Ramos (cell line): ENCODE results near the gene GAS5.
"Not testable (repeated sequence)": the region's sequence is repeated elsewhere in the genome, so short reads cannot be mapped to it uniquely, and the experiment has no call there.

ENCODE experiments used
- in situ Hi-C: fragments of 300-500 bp; cut with MboI; formaldehyde crosslinking; loops from one replicate; pipeline ENCODE4 v1.14.3; 2022; ENCODE audit warnings: low sequenced_read_pairs; ENCODE audit not compliant: unreplicated experiment

GAS5 gene

DNA sequence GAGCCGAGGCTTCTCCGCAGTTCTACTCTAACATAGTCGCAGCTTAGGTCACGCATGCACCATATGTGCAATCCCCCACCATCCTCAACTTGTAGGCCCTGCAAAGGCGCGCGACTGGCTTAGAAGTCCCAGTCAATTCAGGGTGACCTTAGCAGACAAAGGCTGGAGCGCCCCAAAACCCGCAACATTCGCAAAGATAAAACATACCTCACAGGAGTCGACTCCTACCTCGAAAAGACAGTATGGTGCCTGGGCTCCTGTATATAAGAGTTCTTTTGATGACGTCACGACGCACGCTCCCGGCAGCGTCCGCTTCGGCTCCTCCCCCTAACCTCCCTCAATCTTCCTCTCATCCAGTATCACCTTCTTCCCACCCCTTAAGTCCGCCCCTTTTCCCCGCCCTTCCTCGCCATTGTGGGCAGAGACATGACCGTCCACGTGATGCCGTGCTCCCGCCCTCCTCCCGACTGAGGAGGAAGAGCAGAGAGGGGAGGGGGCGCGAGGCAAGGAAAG, at the start of gene GAS5:
TSS of gene GAS5 (minus strand) at position 237 of the 513 bp plus-strand sequence.
- in situ Hi-C loops, result loop anchor here (25.0 kb wide), 1 partner anchor 1144 kb away; the partner anchor contains the start of gene MRPS14

DNA sequence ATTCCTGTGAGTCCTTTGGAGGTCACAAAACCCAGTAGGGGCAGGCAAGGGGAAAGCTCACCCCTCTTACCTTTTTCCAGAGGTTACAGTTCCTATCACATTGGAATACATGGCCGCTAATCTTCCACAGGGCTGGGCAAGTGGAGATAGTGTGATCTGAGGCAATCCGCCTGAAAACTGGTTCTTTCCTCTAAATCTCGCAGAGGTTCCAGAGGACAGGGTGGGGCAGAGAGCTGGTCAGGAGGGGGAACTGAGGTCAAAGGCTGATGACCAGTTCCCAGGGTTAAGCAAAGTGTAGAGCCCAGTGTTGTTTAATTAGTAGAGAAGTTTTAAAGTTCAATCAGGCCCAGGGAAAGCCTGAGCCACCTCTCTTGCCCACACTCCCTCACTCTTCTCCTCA, 49.4 kb upstream of the GAS5 start, which contains the start of gene SERPINC1:
TSS of gene SERPINC1 (minus strand) at position 179 of the 400 bp plus-strand sequence. CDS start at position 111, 68 bp downstream.
- in situ Hi-C loops, result no loop called here

DNA sequence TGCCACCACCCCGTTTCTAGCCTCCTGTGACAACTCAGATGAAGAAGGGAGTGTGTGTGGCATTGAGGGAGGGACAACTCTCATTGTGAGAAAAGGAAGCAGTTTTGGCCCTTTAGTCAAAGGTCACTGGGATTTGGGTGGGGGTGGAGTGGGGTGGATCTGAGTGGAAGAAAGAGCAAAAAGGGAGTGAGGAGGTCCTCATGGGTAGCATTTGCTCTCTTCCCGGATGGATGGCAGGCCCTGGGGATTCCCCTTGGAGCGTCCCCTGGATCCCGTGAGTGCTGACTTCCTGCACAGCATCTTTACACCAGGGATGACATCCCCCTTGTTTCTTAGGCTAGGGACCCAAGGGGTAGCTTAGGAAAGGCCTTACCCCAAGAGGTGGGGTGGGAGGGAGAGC, 48.9 kb upstream of the GAS5 start:
- in situ Hi-C loops, result no loop called here

DNA sequence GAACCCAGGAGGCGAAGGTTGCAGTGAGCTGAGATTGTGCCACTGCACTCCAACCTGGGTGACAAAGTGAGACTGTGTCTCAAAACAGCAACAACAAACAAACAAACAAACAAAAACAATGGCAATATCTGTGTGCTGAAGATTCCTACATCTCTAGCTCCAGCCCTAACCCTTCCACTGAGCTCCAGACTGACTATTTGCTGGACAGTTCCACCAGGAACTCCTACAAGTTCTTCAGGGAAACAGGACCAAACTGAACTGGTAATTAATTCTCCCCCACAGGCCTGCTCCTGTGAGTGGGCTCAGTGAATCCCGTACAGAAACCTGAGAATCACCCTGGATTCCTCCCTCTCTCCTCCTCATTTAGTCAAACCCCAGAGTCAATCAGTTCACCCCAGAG, 47.8 kb upstream of the GAS5 start:
- in situ Hi-C loops, result no loop called here

DNA sequence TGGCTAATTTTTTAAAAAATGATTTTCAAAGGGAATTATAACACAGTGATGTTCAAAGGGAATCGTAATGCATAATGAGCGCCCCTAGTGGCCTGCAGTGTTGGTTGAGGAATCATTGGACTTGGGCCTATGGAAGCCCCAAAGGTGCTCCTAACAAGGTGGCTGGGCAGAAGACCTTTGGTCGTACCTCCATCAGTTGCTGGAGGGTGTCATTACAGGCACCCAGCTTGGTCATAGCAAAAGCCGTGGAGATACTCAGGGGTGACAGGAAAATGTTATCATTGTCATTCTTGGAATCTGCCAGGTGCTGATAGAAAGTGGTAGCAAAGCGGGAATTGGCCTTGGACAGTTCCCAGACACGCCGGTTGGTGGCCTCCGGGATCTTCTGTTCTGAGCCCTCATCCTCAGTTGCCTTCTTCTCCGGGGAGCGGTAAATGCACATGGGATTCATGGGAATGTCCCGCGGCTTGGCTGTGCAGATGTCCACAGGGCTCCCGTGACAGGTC, 46.6 kb upstream of the GAS5 start:
- in situ Hi-C loops, result no loop called here

DNA sequence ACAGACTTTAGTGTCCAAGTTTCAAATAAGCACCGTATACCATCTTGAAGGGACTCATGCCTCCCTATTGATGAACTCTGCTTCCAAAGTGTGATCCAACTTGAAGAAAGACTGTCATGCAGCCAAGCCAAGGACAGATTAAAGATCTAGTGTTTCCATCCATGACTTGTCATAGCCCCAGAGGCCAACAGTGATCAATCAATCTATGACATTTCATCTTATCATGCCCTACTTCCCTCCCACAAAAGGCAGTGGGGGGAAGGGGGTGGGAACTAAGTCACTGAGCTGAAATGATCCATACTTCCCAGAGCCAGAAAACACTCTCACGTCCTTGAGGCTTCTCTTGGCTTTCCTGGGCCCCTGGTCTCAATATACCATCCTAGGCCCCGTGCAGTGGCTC, 45.3 kb upstream of the GAS5 start:
- in situ Hi-C loops, result no loop called here

DNA sequence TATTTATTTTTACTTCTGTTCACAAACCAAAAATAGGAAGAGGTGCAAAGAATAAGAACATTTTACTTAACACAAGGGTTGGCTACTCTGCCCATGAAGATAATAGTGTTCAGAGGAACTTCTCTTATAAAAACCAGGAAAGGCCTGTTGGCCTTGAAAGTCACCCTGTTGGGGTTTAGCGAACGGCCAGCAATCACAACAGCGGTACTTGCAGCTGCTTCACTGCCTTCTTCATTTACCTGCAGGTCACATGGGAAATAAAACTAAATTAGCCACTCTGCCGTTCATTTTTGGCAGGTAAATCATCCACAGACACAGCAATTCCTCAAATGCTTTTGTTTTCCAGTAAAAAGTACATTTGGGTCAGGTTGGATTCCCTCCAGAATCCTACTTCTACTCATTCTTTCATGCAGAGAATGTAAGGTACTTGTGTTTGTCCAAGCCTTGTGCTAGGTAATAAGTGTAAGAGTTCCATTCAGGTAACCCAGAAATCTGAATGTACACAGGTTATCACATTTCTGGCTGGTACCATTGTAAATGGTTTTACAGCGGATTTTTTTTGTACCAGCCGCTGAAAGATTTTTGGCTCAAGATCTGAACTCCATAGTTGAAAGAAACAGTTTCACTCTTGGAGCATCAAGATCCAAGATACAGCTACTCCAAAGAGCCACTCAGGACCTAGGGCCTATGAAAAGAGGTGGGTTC, 36.2 kb upstream of the GAS5 start:
- in situ Hi-C loops, result no loop called here

DNA sequence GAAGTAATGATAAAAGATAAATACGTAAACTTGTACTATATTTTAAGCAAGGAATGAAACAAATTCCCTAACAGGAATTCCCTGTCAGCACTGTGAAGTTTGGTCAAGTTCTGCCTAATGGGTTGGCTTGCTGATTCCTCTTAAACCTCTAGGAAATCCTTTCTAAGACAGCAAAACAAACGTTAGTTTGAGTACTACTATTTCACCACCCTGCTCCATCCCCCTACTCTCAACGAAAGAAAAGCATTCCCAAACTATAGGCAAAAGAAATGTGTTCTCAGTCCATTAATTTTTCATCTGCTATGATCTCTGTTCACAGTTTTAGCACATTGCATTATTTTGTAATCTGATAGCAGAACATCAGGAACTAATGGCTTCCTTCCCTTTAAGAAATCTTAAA, 33.2 kb upstream of the GAS5 start:
- in situ Hi-C loops, result no loop called here

DNA sequence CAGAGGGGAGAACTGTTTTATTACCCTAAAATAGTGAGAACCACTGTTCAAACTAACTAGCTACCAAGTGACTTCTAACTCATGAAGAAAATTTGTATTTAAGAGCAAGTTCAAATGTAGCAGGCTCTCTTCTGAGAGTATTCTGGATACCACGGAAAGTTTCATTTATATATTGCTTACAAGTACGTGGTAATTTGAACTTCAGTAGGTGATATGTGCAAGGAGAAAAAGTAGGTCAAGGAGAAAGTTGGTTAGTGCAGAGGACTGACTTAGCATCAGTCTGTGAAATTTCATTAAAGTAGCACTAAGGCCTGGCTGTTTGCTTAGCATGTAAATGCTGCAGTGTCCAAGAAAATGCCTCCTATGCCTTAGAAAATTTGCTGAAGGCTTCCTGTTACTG, 32.6 kb upstream of the GAS5 start:
- in situ Hi-C loops, result no loop called here

DNA sequence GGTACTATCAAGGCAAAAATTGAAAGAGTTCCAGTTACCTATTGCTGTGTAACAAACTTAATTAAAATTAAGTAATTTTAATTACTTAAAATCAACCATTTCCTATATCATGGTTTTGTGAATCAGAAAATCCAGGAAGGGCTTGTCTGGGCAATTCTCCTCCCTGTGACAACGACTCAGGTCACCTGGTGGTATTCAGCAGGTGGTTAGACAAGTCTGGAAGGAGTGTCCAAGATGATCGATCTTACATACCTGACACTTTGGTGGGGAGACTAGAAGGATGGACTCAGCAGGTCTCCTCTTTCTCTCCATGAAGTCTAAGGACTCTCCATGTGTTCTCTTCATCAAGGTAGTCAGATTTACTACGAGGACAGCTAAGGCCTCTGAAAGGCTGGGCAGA, 26.4 kb upstream of the GAS5 start:
- in situ Hi-C loops, result no loop called here

DNA sequence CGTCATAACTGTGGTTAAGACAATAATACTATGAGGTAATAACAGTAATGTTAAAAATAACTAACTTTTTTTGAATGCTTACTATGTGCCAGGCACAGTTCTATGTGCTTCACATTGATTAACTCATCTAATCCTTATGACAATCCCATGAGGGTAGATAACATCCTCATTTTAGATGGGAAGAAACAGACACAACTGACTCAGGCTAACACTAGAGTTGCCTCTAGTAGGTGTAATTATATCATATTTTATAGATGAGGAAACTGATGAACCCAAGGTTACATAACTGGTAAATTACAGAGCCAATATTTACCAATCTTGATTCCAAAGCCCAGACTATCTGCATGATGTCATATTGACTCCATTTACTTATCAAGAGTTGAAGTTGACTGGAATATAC, 25.8 kb upstream of the GAS5 start:
- in situ Hi-C loops, result no loop called here

DNA sequence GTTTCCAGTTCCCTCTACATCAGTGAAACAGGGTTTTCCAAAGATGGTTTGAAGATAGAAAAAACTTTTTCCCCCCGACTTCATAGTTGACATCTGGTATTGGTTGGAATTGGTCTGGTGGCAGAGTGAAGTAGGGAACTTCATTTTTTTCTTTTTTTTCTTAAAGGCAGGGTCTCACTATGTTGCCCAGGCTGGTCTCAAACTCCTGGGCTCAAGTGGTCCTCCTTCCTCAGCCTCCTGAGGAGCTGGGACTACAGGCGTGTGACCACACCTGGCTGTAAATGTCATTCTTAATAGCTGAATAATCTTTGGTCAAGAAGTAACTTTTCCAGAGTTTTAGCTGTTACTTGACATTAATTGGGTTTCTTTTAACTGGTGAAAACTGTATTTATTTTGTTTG, 22.1 kb upstream of the GAS5 start:
- in situ Hi-C loops, result no loop called here

DNA sequence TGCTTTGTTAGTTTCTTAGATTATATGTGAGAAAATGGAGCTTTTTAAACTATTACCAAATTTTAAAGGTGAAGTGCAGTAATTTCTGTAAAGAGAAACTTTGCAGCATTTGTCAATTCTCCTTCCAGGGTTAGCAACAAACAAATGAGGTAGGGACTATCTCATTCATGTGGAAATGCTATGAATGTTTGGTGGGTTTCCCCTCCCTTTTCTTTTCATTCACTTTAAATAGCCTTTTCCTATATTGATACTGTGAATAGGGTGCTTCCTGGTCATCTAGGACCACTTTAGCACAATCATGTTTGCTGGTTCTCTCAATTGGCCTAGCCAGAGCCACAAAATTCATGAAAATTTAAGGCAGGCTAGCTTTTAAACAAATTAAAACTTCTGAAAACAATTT, 21.0 kb upstream of the GAS5 start:
- in situ Hi-C loops, result no loop called here

DNA sequence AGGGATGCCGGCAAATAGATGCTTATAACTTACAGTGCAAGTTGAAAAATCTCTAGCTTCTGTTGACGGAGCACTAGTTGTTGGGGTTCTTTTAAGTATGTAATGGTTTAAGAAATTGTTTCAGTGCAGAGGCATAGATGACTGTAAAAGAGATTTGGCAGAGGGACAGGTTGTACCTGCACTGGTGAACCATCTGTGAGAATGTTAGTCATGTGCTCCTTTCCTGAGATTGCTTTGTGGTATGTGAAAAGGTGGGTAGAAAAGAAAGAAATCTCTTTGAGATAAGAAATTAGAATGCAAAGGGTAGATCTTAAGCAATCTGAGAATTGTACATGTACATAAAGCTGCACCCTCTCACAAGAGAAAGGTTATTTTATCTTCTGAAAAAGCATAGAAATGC, 19.8 kb upstream of the GAS5 start:
- in situ Hi-C loops, result no loop called here

DNA sequence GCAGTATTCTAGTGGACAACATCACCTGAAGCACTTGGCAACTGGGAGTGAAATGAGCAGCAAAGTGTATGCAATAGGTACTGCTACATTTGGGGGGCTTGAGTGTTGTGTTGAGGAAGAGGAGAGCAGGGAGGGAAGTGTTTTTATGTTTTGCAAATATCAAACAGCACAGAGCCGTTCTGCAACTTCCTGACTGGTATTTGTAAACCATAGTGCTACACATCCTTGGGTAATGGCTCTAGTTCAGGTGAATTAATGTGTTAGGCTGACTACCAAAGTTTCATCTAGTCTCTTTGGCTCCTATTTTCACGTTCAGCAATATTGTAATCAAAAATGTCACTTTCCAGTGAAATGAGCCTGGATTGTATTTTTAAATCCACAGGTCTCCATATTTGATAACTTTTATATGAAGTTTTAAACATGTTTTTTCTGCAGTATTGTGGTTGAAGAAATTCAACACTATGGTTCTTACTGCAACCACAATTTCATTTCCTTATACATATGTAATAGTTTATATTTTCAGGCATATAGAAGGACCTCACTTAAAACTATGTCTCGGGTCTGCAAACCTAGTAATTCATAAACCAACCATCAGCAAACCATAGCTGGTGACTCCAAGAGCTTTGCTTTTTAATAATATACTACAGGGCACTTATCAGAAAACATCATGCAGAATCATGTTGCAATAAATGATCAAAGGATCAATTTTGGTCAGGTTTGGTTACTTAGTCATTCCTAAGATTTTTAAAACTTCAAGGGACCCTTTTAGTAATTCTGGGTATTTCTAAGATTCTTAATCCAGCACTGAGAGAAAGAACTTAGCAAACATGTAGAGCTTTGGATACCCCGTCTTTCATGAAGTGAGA, 19.2 kb upstream of the GAS5 start:
- in situ Hi-C loops, result no loop called here

DNA sequence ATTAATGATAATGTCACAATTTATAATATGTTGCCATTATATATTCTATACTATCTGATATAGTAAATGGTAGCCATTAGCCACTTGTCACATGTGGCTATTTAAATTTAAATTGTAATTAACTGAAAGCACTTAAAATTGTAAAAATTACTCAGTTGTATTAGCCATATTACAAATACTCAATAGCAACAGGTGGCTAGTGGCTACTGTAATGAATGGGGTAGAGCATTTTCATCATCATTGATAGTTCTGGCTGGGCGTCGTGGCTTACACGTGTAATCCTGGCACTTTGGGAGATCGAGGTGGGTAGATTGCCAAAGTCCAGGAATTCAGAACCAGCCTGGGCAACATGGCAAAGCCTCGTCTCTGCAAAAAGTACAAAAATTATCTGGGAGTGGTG, 16.9 kb upstream of the GAS5 start:
- in situ Hi-C loops, result no loop called here

DNA sequence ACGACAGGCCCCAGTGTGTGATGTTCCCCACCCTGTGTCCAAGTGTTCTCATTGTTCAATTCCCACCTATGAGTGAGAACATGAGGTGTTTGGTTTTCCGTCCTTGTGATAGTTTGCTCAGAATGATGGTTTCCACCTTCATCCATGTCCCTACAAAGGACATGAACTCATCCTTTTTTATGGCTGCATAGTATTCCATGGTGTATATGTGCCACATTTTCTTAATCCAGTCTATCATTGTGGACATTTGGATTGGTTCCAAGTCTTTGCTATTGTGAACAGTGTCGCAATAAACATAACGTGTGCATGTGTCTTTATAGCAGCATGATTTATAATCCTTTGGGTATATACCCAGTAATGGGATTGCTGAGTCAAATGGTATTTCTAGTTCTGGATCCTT, 13.3 kb upstream of the GAS5 start:
- in situ Hi-C loops, result not testable (repeated sequence)

DNA sequence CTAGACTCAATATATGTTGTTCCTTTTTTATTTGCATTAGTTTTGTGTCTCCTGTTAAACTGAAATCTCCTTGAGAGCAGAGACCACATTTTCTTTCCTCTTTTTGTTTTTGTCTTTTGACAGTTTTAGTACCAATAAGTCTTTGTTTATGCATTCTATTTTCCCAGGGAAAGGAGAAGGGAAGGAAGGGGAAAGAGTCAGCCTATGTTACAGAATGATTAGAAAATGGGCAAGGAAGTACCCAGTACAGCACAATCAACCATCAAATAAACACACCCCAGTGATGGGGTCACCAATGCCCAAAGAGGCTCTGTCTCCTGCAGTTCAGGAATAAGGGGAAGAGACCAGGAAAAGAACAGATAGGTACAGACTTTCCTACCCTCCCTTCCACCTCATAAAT, 10.5 kb upstream of the GAS5 start:
- in situ Hi-C loops, result no loop called here

DNA sequence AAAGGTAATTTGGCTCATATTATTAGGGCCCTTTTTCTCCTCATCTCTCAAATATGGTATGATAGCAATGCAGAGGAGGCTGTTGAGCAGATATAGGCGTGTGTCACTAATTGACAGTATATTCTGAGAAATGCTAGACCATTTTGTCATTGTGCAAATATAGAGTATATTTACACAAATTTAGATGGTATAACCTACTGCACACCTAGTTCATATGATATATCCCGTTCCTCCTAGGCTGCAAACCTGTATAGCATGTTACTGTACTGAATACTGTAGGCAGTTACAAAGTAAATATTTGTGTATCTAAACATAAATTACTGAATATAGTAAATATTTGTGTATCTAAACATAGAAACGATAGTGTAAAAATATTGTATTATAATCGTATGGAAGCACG, 8.9 kb upstream of the GAS5 start:
- in situ Hi-C loops, result no loop called here

DNA sequence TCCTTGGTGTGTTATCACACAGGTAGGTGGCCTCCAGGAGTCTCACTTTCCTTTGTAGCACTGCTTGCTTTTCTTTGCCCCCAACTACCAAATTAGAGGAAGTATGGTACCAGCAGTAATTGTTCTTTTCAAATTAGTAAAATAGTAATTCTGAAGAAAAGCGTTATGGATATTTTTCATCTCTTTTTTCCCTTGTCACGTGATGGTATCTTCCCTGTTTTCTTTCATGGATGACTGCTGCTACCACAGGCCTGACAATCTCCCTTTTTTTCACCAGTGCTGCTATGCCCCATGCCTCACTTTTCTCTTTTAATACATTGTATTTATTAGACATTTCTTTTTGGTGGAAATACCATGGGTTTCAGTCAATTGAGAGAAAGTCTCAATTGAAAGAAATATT, 3.7 kb upstream of the GAS5 start:
- in situ Hi-C loops, result loop anchor here (25.0 kb wide), 1 partner anchor 1141 kb away; the partner anchor contains the start of gene MRPS14

DNA sequence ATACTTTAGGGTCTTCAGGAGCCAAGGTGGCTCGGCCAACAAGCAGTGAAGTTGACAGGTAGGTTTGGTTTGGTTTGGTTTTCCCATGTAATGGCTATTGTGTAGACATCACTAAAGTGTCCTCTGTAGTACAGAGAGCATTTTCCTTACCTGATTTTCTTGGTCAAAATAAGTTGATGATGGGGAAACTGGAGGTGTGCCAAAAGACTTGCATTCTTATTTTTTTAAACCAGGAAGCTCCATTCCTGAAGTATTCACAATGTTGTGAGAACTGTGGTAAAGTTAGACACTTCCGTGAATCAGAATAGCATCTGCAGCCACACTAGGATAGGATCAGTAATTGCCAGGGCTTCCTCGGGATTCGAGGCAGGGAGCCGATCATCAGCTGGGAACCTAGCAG, 3.3 kb upstream of the GAS5 start:
- in situ Hi-C loops, result loop anchor here (25.0 kb wide), 1 partner anchor 1141 kb away; the partner anchor contains the start of gene MRPS14
